GM12878 (cell line): Measurements from ENCODE around the gene RBMS3. TPM values are rescaled to one million over a fixed set of nuclear protein-coding genes. Genes with fewer than 3 reads are reported as not detected.
A peak's percentile ranks its signal among the peaks of the same experiment; 100 is the strongest.

ENCODE experiments used
- ATAC-seq: fragments of 200-7000 bp; cut with Tn5 transposase; 3 replicates; pipeline ENCODE4 v1.9.1; 2020; ENCODE audit warnings: mild to moderate bottlenecking, moderate library complexity
- BruUV-seq: library from RNA; stranded (reverse); fragments of 400-500 nt; replicated peaks from 2 replicates; lab custom pipeline; 2021; lab: Mats Ljungman, UMichigan
- CTCF ChIA-PET: fragments of 300-600 bp; sonication (Branson Sonifier 250); formaldehyde crosslinking; extraction: SDS; loops from one replicate; lab custom pipeline; 2021; ENCODE audit warnings: inconsistent platforms; lab: Yijun Ruan, JAX
- POLR2A ChIA-PET: fragments of 350-600 bp; formaldehyde crosslinking; extraction: SDS; loops from one replicate; lab custom pipeline; 2021; ENCODE audit warnings: inconsistent platforms; lab: Charles Lee
- RAD21 ChIA-PET: fragments of 300-600 bp; sonication (Branson Sonifier 250); formaldehyde crosslinking; loops from one replicate; lab custom pipeline; 2023; ENCODE audit warnings: antibody characterized with exemption; ENCODE audit not compliant: unreplicated experiment; lab: Charles Lee
- SMC1A ChIA-PET: fragments of 300-600 bp; sonication (Branson Sonifier 250); formaldehyde crosslinking; loops from one replicate; lab custom pipeline; 2023; ENCODE audit not compliant: unreplicated experiment, uncharacterized antibody; lab: Charles Lee
- DNase-seq: peaks from one replicate; pipeline ENCODE4 v3.0.0-alpha.2; 2011; ENCODE audit warnings: low read depth, low spot score
- FAIRE-seq: peaks from 3 replicates; lab custom pipeline; 2011; peaks lifted over from hg19 to GRCh38; lab: Jason Lieb, UNC
- H2AFZ ChIP-seq: 2 replicates; pipeline ENCODE4 v1.6.0; 2011; ENCODE audit warnings: low read depth, low read length, control low read depth; ENCODE audit not compliant: control insufficient read depth
- H3K27ac ChIP-seq: 2 replicates; pipeline ENCODE4 v1.5.1; 2011; ENCODE audit warnings: control low read depth; ENCODE audit not compliant: control insufficient read depth, insufficient read depth
- H3K27me3 ChIP-seq, 2 experiments: replicated peaks in 1 of 2; 2 replicates each; pipeline versions ENCODE4 v1.6.0 to v1.6.1; 2011; ENCODE audit warnings: low read length in 1 of 2; ENCODE audit not compliant: control insufficient read depth in 2 of 2, insufficient read depth in 2 of 2
- H3K36me3 ChIP-seq, 2 experiments: 2 replicates each; pipeline ENCODE4 v1.5.1; 2011; ENCODE audit warnings: low read length in 1 of 2; ENCODE audit not compliant: control insufficient read depth in 2 of 2, insufficient read depth in 2 of 2
- H3K4me1 ChIP-seq: 2 replicates; pipeline ENCODE4 v1.6.1; 2011; ENCODE audit warnings: mild to moderate bottlenecking, low read length, moderate library complexity, mixed read lengths; ENCODE audit not compliant: control insufficient read depth, insufficient read depth
- H3K4me2 ChIP-seq: 2 replicates; pipeline ENCODE4 v1.6.0; 2011; ENCODE audit warnings: control low read depth; ENCODE audit not compliant: control insufficient read depth, insufficient read depth
- H3K4me3 ChIP-seq: fragments of 200-600 bp; sonication (generic); 2 replicates; pipeline ENCODE4 v1.5.1; 2016
- H3K79me2 ChIP-seq: 2 replicates; pipeline ENCODE4 v1.6.0; 2011; ENCODE audit warnings: low read length; ENCODE audit not compliant: control insufficient read depth, insufficient read depth
- H3K9ac ChIP-seq: 2 replicates; pipeline ENCODE4 v1.8.0; 2011; ENCODE audit warnings: low read length, control low read depth, mixed read lengths; ENCODE audit not compliant: control insufficient read depth, insufficient read depth
- H3K9me3 ChIP-seq: replicated peaks from 3 replicates; pipeline ENCODE4 v1.5.1; 2011; ENCODE audit warnings: mild to moderate bottlenecking, low read length; ENCODE audit not compliant: control insufficient read depth, insufficient read depth
- H4K20me1 ChIP-seq: 2 replicates; pipeline ENCODE4 v1.6.0; 2011; ENCODE audit not compliant: control insufficient read depth, insufficient read depth
- CHD2 ChIP-seq: IDR thresholded peaks from 2 replicates; pipeline ENCODE4 v1.6.1; 2011; ENCODE audit warnings: low read depth, low read length, improper control_type of control experiment, borderline replicate concordance
- HCFC1 ChIP-seq: fragments of 150-350 bp; IDR thresholded peaks from 2 replicates; pipeline ENCODE4 v1.6.1; 2014; ENCODE audit warnings: low read length
- IKZF2 ChIP-seq, 2 experiments: fragments of 450-650 bp; IDR thresholded peaks; 2 replicates each; pipeline ENCODE4 v1.6.1; 2017; ENCODE audit warnings: mild to moderate bottlenecking in 2 of 2, moderate library complexity in 2 of 2
- LARP7 ChIP-seq: fragments of 450-650 bp; IDR thresholded peaks from 2 replicates; pipeline ENCODE4 v1.6.1; 2017; ENCODE audit warnings: mild to moderate bottlenecking
- PAX8 ChIP-seq: fragments of 450-650 bp; IDR thresholded peaks from 2 replicates; pipeline ENCODE4 v1.6.1; 2017; ENCODE audit warnings: mild to moderate bottlenecking, moderate library complexity
- PML ChIP-seq: IDR thresholded peaks from 2 replicates; pipeline ENCODE4 v1.6.1; 2012; ENCODE audit warnings: low read length, inconsistent platforms
- STAT1 ChIP-seq: fragments of 450-650 bp; conservative IDR thresholded peaks from 2 replicates; pipeline ENCODE4 v1.6.1; 2014; ENCODE audit warnings: antibody characterized with exemption, mild to moderate bottlenecking
- ZNF24 ChIP-seq: fragments of 450-650 bp; IDR thresholded peaks from 2 replicates; pipeline ENCODE4 v1.6.1; 2017; ENCODE audit warnings: antibody characterized with exemption, mild to moderate bottlenecking
- WGBS: methylation state at CpG from one replicate; pipeline ENCODE4 v1.1.6; 2016; ENCODE audit warnings: low lambda C conversion rate; ENCODE audit not compliant: insufficient replicate concordance, insufficient coverage; ENCODE audit errors: missing lambda C conversion rate; 5-methylcytosine and 5-hydroxymethylcytosine counted together
- in situ Hi-C: fragments of 300-500 bp; cut with MboI; formaldehyde crosslinking; loops from 9 replicates; pipeline ENCODE4 v1.14.3; 2018; ENCODE audit warnings: mixed read lengths
- intact Hi-C: fragments of 100-400 bp; cut with micrococcal nuclease; formaldehyde crosslinking; loops from one replicate; pipeline ENCODE4 v1.14.2; 2022; ENCODE audit not compliant: unreplicated experiment
- polyA plus RNA-seq, 11 experiments: library from polyadenylated mRNA; depleted of rRNA in 4 of 11; unstranded in 6 of 11; stranded (reverse) in 5 of 11; fragments of >200 nt; fragmentation: Nextera tagmentation in 4 of 11; fragmentation: Illumina TruSeq in 1 of 11; extraction: Ambion mirVana in 4 of 11; extraction: Trizol in 1 of 11; gene quantifications; 1 replicate in 1 of 11; 2 replicates in 10 of 11; pipeline versions ENCODE4 v1.2.1 to v1.2.3, GENCODE V29; 2011 to 2016; ENCODE audit warnings: inconsistent platforms in 2 of 11, missing spikeins in 2 of 11, low read depth in 1 of 11
- total RNA-seq, 4 experiments: library from RNA; depleted of rRNA in 3 of 4; stranded (reverse); fragments of >200 nt in 3 of 4; fragmentation: Illumina TruSeq in 1 of 4; extraction: Trizol in 1 of 4; gene quantifications; 2 replicates each; pipeline versions ENCODE4 v1.2.1 to v1.2.3, GENCODE V29; 2013 to 2021
- TF ChIP-seq, protein P1 (sequence below): IDR thresholded peaks from 2 replicates; pipeline ENCODE4 v1.6.1; 2012; ENCODE audit warnings: low read length, inconsistent platforms
- TF ChIP-seq, protein P2 (sequence below): IDR thresholded peaks from 2 replicates; pipeline ENCODE4 v1.6.1; 2012; ENCODE audit warnings: low read depth, low read length, improper control_type of control experiment

The RBMS3 gene
- total and polyA plus RNA-seq, 10 of the 15 experiments (the other 5 are each of a cell fraction or from before 2014, with no cell fraction given), result 0.79 to 4.7 (median 3.1) TPM

DNA sequence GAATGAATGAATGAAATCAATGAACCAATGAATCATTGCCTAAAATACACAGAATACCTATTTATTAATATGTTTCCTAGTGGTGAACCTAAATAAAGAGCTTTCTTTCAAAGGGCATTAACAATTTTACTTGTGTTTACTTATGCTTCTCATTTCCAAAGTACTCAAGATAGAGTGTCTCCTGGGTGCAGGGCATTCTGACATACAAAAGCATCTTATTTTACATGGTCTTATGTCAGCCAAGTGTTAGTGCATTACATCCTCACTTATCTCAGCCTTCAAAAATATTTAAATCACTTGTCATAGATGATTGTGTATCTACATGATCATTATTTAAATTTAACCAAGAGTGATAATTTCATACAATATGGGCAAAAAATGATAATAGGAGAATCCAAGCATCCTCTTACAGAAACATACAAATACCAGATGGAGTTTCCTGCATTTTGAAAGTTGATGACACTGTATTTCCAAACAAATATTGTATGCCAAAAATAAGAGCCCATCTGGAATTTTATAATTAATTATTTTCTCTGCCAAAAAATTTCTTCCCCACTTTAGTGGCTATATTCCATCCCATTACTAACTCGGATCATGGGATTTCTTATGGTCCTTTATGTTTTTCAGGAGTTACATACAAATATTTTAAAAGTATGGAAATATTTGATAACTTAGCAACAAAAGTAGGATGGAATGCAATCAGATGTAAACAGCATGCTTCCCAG lies 279.0 kb downstream of the RBMS3 start:
- ChIA-PET CTCF (no interaction called here), POLR2A (no interaction called here), RAD21 (interaction anchor here (0.7 kb wide), 1 partner anchor 483 kb away, joined by 3 read pairs; no protein-coding TSS in a partner anchor), SMC1A (interaction anchor here (1.6 to 1.8 kb wide), 2 partner anchors 11 to 20 kb away, joined by 4 to 5 read pairs; no protein-coding TSS in a partner anchor)
- Histone ChIP-seq H3K4me2 (no peak overlapping the region), H3K4me3 (no peak overlapping the region), H4K20me1 (no peaks in the 10 kb centered on the region), H3K36me3 (no peaks in the 10 kb centered on the region), H3K27me3 (no peaks in the 10 kb centered on the region), H3K9me3 (no peaks in the 10 kb centered on the region), H3K79me2 (no peaks in the 10 kb centered on the region), H3K27ac (no peak overlapping the region), H3K9ac (no peak overlapping the region), H3K4me1 (no peaks in the 10 kb centered on the region), H2AFZ (no peak overlapping the region)
- intact Hi-C loops (no loop called here), in situ Hi-C loops (no loop called here)
- WGBS, result 0% methylated on average over 1 of the region's 1 CpG
- FAIRE-seq (no peak), ATAC-seq (no peak), DNase-seq (no peak)
- BruUV-seq, result no TSS peak
- TF ChIP-seq ZNF24, result peak; percentile 76; the same call in 1 of the 2 replicates
- no peak for TF ChIP-seq LARP7

DNA sequence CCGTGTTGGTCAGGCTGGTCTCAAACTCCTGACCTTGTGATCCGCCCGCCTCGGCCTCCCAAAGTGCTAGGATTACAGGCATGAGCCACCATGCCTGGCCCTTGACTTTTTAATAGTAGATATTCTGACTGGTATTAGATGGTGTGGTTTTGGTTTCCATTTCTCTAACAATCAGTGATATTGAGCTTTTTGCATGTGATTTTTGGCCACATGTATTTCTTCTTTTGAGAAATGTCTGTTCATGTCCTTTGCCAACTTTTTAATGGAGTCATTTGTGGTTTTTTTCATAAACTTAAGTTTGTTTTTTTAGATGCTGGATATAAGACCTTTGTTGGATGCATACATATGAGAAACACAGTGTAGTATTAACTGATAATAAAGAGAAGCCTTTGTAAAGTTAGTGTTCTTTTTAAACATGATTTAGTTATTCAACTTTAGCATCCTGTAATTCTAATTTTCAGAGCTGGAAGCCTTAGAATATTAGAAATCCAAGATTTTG lies 280.8 kb downstream of the RBMS3 start:
- ATAC-seq, result peak; percentile 40; the same call in 2 of the 3 replicates
- intact Hi-C loops, result no loop called here
- BruUV-seq, result no TSS peak

More for the DNA sequence above, 280.8 kb downstream of the RBMS3 start:
- 21% methylated on average over 4 of the region's 4 CpGs for WGBS
- no peak for FAIRE-seq
- Histone ChIP-seq H3K27me3 (no peaks in the 10 kb centered on the region), H3K9ac (no peak overlapping the region), H2AFZ (no peak overlapping the region), H3K36me3 (no peaks in the 10 kb centered on the region), H3K4me2 (no peak overlapping the region), H3K4me1 (no peaks in the 10 kb centered on the region), H3K79me2 (no peaks in the 10 kb centered on the region), H4K20me1 (no peaks in the 10 kb centered on the region), H3K9me3 (no peaks in the 10 kb centered on the region), H3K4me3 (no peak overlapping the region), H3K27ac (no peak overlapping the region)
- DNase-seq, result no peak
- in situ Hi-C loops, result no loop called here
- SMC1A ChIA-PET, result no interaction called here
- CTCF ChIA-PET, result no interaction called here
- RAD21 ChIA-PET, result no interaction called here
- no peak for TF ChIP-seq IKZF2 (IDR thresholded peaks at IDR 0.05)
- TF ChIP-seq, protein P1, sequence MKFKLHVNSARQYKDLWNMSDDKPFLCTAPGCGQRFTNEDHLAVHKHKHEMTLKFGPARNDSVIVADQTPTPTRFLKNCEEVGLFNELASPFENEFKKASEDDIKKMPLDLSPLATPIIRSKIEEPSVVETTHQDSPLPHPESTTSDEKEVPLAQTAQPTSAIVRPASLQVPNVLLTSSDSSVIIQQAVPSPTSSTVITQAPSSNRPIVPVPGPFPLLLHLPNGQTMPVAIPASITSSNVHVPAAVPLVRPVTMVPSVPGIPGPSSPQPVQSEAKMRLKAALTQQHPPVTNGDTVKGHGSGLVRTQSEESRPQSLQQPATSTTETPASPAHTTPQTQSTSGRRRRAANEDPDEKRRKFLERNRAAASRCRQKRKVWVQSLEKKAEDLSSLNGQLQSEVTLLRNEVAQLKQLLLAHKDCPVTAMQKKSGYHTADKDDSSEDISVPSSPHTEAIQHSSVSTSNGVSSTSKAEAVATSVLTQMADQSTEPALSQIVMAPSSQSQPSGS, result no peak
- TF ChIP-seq, protein P2, sequence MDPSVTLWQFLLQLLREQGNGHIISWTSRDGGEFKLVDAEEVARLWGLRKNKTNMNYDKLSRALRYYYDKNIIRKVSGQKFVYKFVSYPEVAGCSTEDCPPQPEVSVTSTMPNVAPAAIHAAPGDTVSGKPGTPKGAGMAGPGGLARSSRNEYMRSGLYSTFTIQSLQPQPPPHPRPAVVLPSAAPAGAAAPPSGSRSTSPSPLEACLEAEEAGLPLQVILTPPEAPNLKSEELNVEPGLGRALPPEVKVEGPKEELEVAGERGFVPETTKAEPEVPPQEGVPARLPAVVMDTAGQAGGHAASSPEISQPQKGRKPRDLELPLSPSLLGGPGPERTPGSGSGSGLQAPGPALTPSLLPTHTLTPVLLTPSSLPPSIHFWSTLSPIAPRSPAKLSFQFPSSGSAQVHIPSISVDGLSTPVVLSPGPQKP, result no peak
- no peak for TF ChIP-seq STAT1
- TF ChIP-seq CHD2, result no peak
- no peak for TF ChIP-seq HCFC1
- TF ChIP-seq PAX8, result no peak
- TF ChIP-seq PML, result no peak
- POLR2A ChIA-PET, result no interaction called here
